Trophoblast cell (in vitro differentiated cells and primary cell): Measurements from ENCODE around the gene HOXD4.

Source experiments
- DNase-seq, 2 donors: peaks; one replicate each; pipeline ENCODE4 v3.0.0-alpha.2; 2016
- H2AFZ ChIP-seq: 2 replicates; pipeline ENCODE4 v1.6.1; 2013; ENCODE audit warnings: low read length, moderate library complexity, mild to moderate bottlenecking; ENCODE audit not compliant: insufficient read depth, poor library complexity
- H2AK5ac ChIP-seq: 2 replicates; pipeline ENCODE4 v1.6.1; 2013; ENCODE audit warnings: mild to moderate bottlenecking, low read length
- H2BK120ac ChIP-seq: 2 replicates; pipeline ENCODE4 v1.6.1; 2013; ENCODE audit warnings: low read length, mild to moderate bottlenecking, moderate library complexity; ENCODE audit not compliant: insufficient read depth, poor library complexity
- H2BK12ac ChIP-seq: 2 replicates; pipeline ENCODE4 v1.6.1; 2013; ENCODE audit warnings: mild to moderate bottlenecking, low read length, moderate library complexity
- H2BK5ac ChIP-seq: 2 replicates; pipeline ENCODE4 v1.6.1; 2013; ENCODE audit warnings: low read length, low read depth, moderate library complexity, mild to moderate bottlenecking; ENCODE audit not compliant: poor library complexity
- H3K14ac ChIP-seq: 2 replicates; pipeline ENCODE4 v1.6.1; 2013; ENCODE audit warnings: mild to moderate bottlenecking, low read length
- H3K18ac ChIP-seq: 2 replicates; pipeline ENCODE4 v1.6.1; 2013; ENCODE audit warnings: mild to moderate bottlenecking, low read length
- H3K23ac ChIP-seq: 2 replicates; pipeline ENCODE4 v1.6.1; 2013; ENCODE audit warnings: low read length
- H3K27ac ChIP-seq: 2 replicates; pipeline ENCODE4 v1.5.1; 2013; ENCODE audit warnings: low read depth, mild to moderate bottlenecking, inconsistent platforms, low read length, moderate library complexity
- H3K27me3 ChIP-seq: 2 replicates; pipeline ENCODE4 v1.6.1; 2013; ENCODE audit warnings: inconsistent platforms, mild to moderate bottlenecking, low read length, moderate library complexity; ENCODE audit not compliant: insufficient read depth
- H3K36me3 ChIP-seq, 2 experiments: 1 replicate in 1 of 2; 2 replicates in 1 of 2; pipeline ENCODE4 v1.6.1; 2013; ENCODE audit warnings: low read length in 2 of 2, mild to moderate bottlenecking in 2 of 2, moderate library complexity in 1 of 2; ENCODE audit not compliant: insufficient read depth in 2 of 2, control insufficient read depth in 1 of 2
- H3K4ac ChIP-seq: 2 replicates; pipeline ENCODE4 v1.6.1; 2013; ENCODE audit warnings: low read depth, mild to moderate bottlenecking, low read length, moderate library complexity
- H3K4me1 ChIP-seq, 2 experiments: 1 replicate in 1 of 2; 2 replicates in 1 of 2; pipeline ENCODE4 v1.6.1; 2013; ENCODE audit warnings: low read length in 2 of 2, mild to moderate bottlenecking in 2 of 2, moderate library complexity in 1 of 2; ENCODE audit not compliant: insufficient read depth in 2 of 2, control insufficient read depth in 1 of 2
- H3K4me2 ChIP-seq: 2 replicates; pipeline ENCODE4 v1.6.1; 2013; ENCODE audit warnings: inconsistent platforms, mild to moderate bottlenecking, low read length, moderate library complexity
- H3K4me3 ChIP-seq: 2 replicates; pipeline ENCODE4 v1.5.1; 2013; ENCODE audit warnings: mild to moderate bottlenecking, low read depth, low read length, inconsistent platforms
- H3K79me1 ChIP-seq: one replicate; pipeline ENCODE4 v1.6.1; 2013; ENCODE audit warnings: low read length
- H3K79me2 ChIP-seq: 2 replicates; pipeline ENCODE4 v1.6.1; 2013; ENCODE audit warnings: low read length, mild to moderate bottlenecking; ENCODE audit not compliant: control insufficient read depth, insufficient read depth, poor library complexity
- H3K9ac ChIP-seq: 2 replicates; pipeline ENCODE4 v1.6.1; 2013; ENCODE audit warnings: mild to moderate bottlenecking, low read length
- H3K9me3 ChIP-seq: 2 replicates; pipeline ENCODE4 v1.6.1; 2013; ENCODE audit warnings: low read depth, mild to moderate bottlenecking, control low read depth, inconsistent platforms, low read length; ENCODE audit not compliant: insufficient read depth
- H4K12ac ChIP-seq: 2 replicates; pipeline ENCODE4 v1.6.1; 2013; ENCODE audit warnings: low read depth, mild to moderate bottlenecking, low read length, moderate library complexity
- H4K8ac ChIP-seq: 2 replicates; pipeline ENCODE4 v1.6.1; 2013; ENCODE audit warnings: low read depth, mild to moderate bottlenecking, low read length, moderate library complexity
- H4K91ac ChIP-seq: one replicate; pipeline ENCODE4 v1.6.1; 2013; ENCODE audit warnings: low read depth, mild to moderate bottlenecking, low read length, moderate library complexity
- WGBS: extraction: QIAGEN DNeasy Blood & Tissue Kit; methylation state at CpG from one replicate; pipeline ENCODE4 v1.1.7; 2013; ENCODE audit warnings: missing lambda C conversion rate; ENCODE audit not compliant: insufficient read length, insufficient coverage; ENCODE audit errors: extremely low coverage; 5-methylcytosine and 5-hydroxymethylcytosine counted together

Gene HOXD4

GRCh38 chr2:176106581-176107539 is 44.5 kb upstream of the HOXD4 start, which contains the start of gene HOXD11:
HOXD11 (plus strand) TSS chr2:176107280; CDS start chr2:176107356, 76 bp downstream.
- Histone ChIP-seq H3K27ac (no peak within 1 kb of the TSS), H3K4me2 (peak within 1 kb of the TSS; percentile 60), H2AFZ (no peak within 1 kb of the TSS), H2BK12ac (no peak within 1 kb of the TSS), H3K9me3 (peaks cover 8% of the 10 kb centered on the region), H3K4me3 (peak within 1 kb of the TSS; percentile 60), H3K27me3 (peaks cover 76% of the 10 kb centered on the region), H2BK5ac (no peak within 1 kb of the TSS), H2BK120ac (no peak within 1 kb of the TSS), H3K18ac (no peak within 1 kb of the TSS), H3K36me3 (no peaks in the 10 kb centered on the region), H2AK5ac (no peak within 1 kb of the TSS), H3K9ac (no peak within 1 kb of the TSS), H3K23ac (no peak within 1 kb of the TSS), H3K79me1 (peaks cover 4% of the 10 kb centered on the region), H4K12ac (no peak within 1 kb of the TSS), H3K4me1 (peaks cover 7 to 13% of the 10 kb centered on the region in 2 experiments), H4K8ac (no peak within 1 kb of the TSS), H3K4ac (no peak within 1 kb of the TSS), H3K79me2 (no peaks in the 10 kb centered on the region), H3K14ac (no peak within 1 kb of the TSS), H4K91ac (no peak within 1 kb of the TSS)
- peak; percentile 15 to 51 for DNase-seq
- WGBS = no CpG with 5 or more reads among the region's 85 CpGs

GRCh38 chr2:176107731-176108181 is 43.6 kb upstream of the HOXD4 start:
- no peak overlapping the region for H3K9ac ChIP-seq
- no peaks in the 10 kb centered on the region for H3K36me3 ChIP-seq

GRCh38 chr2:176109192-176109901 is 42.0 kb upstream of the HOXD4 start:
- no peak overlapping the region for H3K4ac ChIP-seq
- H4K8ac ChIP-seq = no peak overlapping the region
- peaks cover 81% of the 10 kb centered on the region for H3K27me3 ChIP-seq
- WGBS = no CpG with 5 or more reads among the region's 26 CpGs
- H2AK5ac ChIP-seq = no peak overlapping the region
- H3K23ac ChIP-seq = no peak overlapping the region
- H2BK5ac ChIP-seq = no peak overlapping the region
- H3K36me3 ChIP-seq = no peaks in the 10 kb centered on the region
- no peak overlapping the region for H3K18ac ChIP-seq
- no peak overlapping the region for H3K9ac ChIP-seq
- no peak for DNase-seq
- peaks cover 7 to 10% of the 10 kb centered on the region in 2 experiments for H3K4me1 ChIP-seq
- H3K9me3 ChIP-seq = peaks cover 15% of the 10 kb centered on the region
- no peak overlapping the region for H3K4me3 ChIP-seq
- no peak overlapping the region for H2BK120ac ChIP-seq
- no peaks in the 10 kb centered on the region for H3K79me2 ChIP-seq
- no peak overlapping the region for H2AFZ ChIP-seq
- H3K27ac ChIP-seq = no peak overlapping the region
- H3K79me1 ChIP-seq = peaks cover 4% of the 10 kb centered on the region
- no peak overlapping the region for H3K14ac ChIP-seq
- no peak overlapping the region for H3K4me2 ChIP-seq
- no peak overlapping the region for H4K91ac ChIP-seq
- no peak overlapping the region for H2BK12ac ChIP-seq
- no peak overlapping the region for H4K12ac ChIP-seq

More at GRCh38 chr2:176107731-176108181, 43.6 kb upstream of the HOXD4 start:
- no peak overlapping the region for H4K8ac ChIP-seq
- H3K79me1 ChIP-seq = peaks cover 4% of the 10 kb centered on the region
- no peak overlapping the region for H3K23ac ChIP-seq
- H2BK5ac ChIP-seq = no peak overlapping the region
- H3K79me2 ChIP-seq = no peaks in the 10 kb centered on the region
- no peak overlapping the region for H3K4me3 ChIP-seq
- peaks cover 78% of the 10 kb centered on the region for H3K27me3 ChIP-seq
- no peak overlapping the region for H2AK5ac ChIP-seq
- H2AFZ ChIP-seq = no peak overlapping the region
- no peak overlapping the region for H3K14ac ChIP-seq
- H3K4ac ChIP-seq = no peak overlapping the region
- DNase-seq = no peak
- no peak overlapping the region for H2BK120ac ChIP-seq
- no peak overlapping the region for H4K12ac ChIP-seq
- no peak overlapping the region for H3K18ac ChIP-seq
- WGBS = no CpG with 5 or more reads among the region's 59 CpGs
- H3K27ac ChIP-seq = no peak overlapping the region
- H4K91ac ChIP-seq = no peak overlapping the region
- peaks cover 14% of the 10 kb centered on the region for H3K9me3 ChIP-seq
- no peak overlapping the region for H2BK12ac ChIP-seq
- peaks cover 7 to 13% of the 10 kb centered on the region in 2 experiments for H3K4me1 ChIP-seq
- peak overlapping the region; percentile 44 for H3K4me2 ChIP-seq

DNA sequence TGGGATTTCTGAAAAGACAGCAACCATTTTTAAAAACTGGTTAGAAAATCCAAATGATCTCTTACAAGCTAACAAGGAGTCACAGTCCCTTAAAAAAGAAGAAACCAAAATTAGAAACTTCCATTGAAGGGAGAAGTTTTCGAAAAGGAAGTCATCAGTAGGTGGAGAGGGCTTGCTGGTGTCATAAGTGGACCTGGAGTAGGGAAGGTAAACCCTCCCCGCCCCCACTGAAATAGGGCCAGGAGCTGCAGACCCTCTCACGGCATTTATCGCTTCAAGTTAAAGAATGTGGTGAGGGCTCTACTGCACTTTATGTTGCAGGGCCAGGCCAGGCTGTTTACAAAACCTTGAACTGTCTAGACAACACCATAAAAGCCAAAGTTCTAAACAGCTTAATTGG is 41.4 kb upstream of the HOXD4 start:
- H3K27me3 ChIP-seq = peaks cover 81% of the 10 kb centered on the region
- H3K4ac ChIP-seq = no peak overlapping the region
- H3K18ac ChIP-seq = no peak overlapping the region
- no peak overlapping the region for H3K9ac ChIP-seq
- H3K14ac ChIP-seq = no peak overlapping the region
- H2BK12ac ChIP-seq = no peak overlapping the region
- H4K91ac ChIP-seq = no peak overlapping the region
- H4K12ac ChIP-seq = no peak overlapping the region
- peaks cover 7% of the 10 kb centered on the region in 2 experiments for H3K4me1 ChIP-seq
- H3K79me1 ChIP-seq = no peaks in the 10 kb centered on the region
- no peak overlapping the region for H3K4me2 ChIP-seq
- no peak overlapping the region for H3K23ac ChIP-seq
- no peak overlapping the region for H2AK5ac ChIP-seq
- H2BK120ac ChIP-seq = no peak overlapping the region
- no peak overlapping the region for H3K4me3 ChIP-seq
- no peak overlapping the region for H2BK5ac ChIP-seq
- peaks cover 15% of the 10 kb centered on the region for H3K9me3 ChIP-seq
- no peaks in the 10 kb centered on the region for H3K79me2 ChIP-seq
- H3K27ac ChIP-seq = no peak overlapping the region
- no peak overlapping the region for H2AFZ ChIP-seq
- no peaks in the 10 kb centered on the region for H3K36me3 ChIP-seq
- no peak for DNase-seq
- no peak overlapping the region for H4K8ac ChIP-seq
- no CpG with 5 or more reads among the region's 4 CpGs for WGBS
